COLO668 (cell line): Measurements from ENCODE around the gene TTYH3.
A peak's percentile ranks its signal among the peaks of the same experiment; 100 is the strongest.
"Not testable (repeated sequence)": the region's sequence is repeated elsewhere in the genome, so short reads cannot be mapped to it uniquely, and the experiment has no call there.

Experiments used
- DNase-seq: peaks from one replicate; lab custom pipeline; 2025; ENCODE audit not compliant: unreplicated experiment; lab: John Stamatoyannopoulos, UW

TTYH3 gene

GRCh38 chr7:2662273-2663120 is 30.7 kb downstream of the TTYH3 start:
- DNase-seq, result no peak

GRCh38 chr7:2663121-2663886 is 31.5 kb downstream of the TTYH3 start:
- DNase-seq, result no peak

GRCh38 chr7:2663960-2664359 is 32.2 kb downstream of the TTYH3 start:
- DNase-seq, result no peak

GRCh38 chr7:2665359-2665791 is 33.6 kb downstream of the TTYH3 start:
- DNase-seq, result no peak

GRCh38 chr7:2666155-2666554 is 34.4 kb downstream of the TTYH3 start:
- no peak for DNase-seq

- peak; percentile 34 for DNase-seq
These were observed 34.9 kb downstream of the TTYH3 start for GRCh38 chr7:2666588-2667250.

GRCh38 chr7:2667843-2668242 is 36.1 kb downstream of the TTYH3 start:
- DNase-seq, result no peak

GRCh38 chr7:2668401-2668800 is 36.6 kb downstream of the TTYH3 start:
- no peak for DNase-seq

GRCh38 chr7:2670171-2670570 is 38.4 kb downstream of the TTYH3 start:
- DNase-seq, result no peak

GRCh38 chr7:2670720-2671391 is 39.1 kb downstream of the TTYH3 start:
- DNase-seq, result peak; percentile 89

GRCh38 chr7:2673214-2673613 is 41.4 kb downstream of the TTYH3 start:
- DNase-seq, result not testable (repeated sequence)

GRCh38 chr7:2673934-2674333 is 42.1 kb downstream of the TTYH3 start:
- DNase-seq, result no peak

- DNase-seq, result no peak
These were observed 43.5 kb downstream of the TTYH3 start for GRCh38 chr7:2675256-2675764.

- DNase-seq, result peak; percentile 76
These were observed 44.8 kb downstream of the TTYH3 start for GRCh38 chr7:2676576-2676975.

- not testable (repeated sequence) for DNase-seq
These were observed 46.7 kb downstream of the TTYH3 start for GRCh38 chr7:2678454-2678853.

- DNase-seq, result peak; percentile 61
These were observed 47.6 kb downstream of the TTYH3 start for GRCh38 chr7:2679135-2680127.

- no peak for DNase-seq
These were observed 48.5 kb downstream of the TTYH3 start for GRCh38 chr7:2680256-2680655.

- DNase-seq, result peak; percentile 90
These were observed 49.2 kb downstream of the TTYH3 start for GRCh38 chr7:2680792-2681490.
